ENCODE data around the gene PCIF1. TPM values are rescaled to one million over a fixed set of nuclear protein-coding genes. Genes with fewer than 3 reads are reported as not detected.

PCIF1 gene
- total RNA-seq, 2 experiments from 2014 or later, result 27.8 to 29.5 TPM

DNA sequence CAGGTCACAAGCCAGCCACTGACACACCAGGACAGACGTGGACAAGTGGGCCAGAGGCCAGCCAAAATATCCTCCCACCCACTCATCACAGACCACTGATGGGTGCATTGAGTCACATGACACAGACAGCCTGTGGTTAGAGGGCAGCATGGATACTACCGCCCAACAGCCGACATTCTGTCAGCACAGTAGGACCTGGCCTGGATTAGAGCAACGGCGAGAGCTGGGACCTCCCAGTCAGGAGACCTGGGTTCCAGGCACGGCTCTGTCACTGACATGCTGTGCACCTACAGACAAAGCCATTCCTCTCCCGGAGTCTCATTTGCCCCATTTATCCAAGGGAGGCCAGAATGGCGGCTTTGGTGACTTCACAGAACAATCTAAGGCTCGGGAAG is 29.5 kb downstream of the PCIF1 start:
- POLR2A ChIA-PET, result interaction anchor here (1.6 kb wide), 1 partner anchor 10 kb away, joined by 6 read pairs; no protein-coding TSS in a partner anchor
- Mint-ChIP-seq H3K4me1 (ENCODE audit: low read depth) (no peaks in the 10 kb centered on the region), H3K27me3 (no peaks in the 10 kb centered on the region), H3K27ac (no peak overlapping the region), H3K4me3 (no peak overlapping the region), H3K9me3 (no peaks in the 10 kb centered on the region), H3K36me3 (ENCODE audit: low read depth) (peaks cover 53% of the 10 kb centered on the region)
- ATAC-seq (no peak), DNase-seq (no peak)
- intact Hi-C loops (cut with micrococcal nuclease), result no loop called here
- TF ChIP-seq, protein P1, sequence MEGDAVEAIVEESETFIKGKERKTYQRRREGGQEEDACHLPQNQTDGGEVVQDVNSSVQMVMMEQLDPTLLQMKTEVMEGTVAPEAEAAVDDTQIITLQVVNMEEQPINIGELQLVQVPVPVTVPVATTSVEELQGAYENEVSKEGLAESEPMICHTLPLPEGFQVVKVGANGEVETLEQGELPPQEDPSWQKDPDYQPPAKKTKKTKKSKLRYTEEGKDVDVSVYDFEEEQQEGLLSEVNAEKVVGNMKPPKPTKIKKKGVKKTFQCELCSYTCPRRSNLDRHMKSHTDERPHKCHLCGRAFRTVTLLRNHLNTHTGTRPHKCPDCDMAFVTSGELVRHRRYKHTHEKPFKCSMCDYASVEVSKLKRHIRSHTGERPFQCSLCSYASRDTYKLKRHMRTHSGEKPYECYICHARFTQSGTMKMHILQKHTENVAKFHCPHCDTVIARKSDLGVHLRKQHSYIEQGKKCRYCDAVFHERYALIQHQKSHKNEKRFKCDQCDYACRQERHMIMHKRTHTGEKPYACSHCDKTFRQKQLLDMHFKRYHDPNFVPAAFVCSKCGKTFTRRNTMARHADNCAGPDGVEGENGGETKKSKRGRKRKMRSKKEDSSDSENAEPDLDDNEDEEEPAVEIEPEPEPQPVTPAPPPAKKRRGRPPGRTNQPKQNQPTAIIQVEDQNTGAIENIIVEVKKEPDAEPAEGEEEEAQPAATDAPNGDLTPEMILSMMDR (IDR thresholded peaks at IDR 0.05), result no peak
- CTCF ChIA-PET, result interaction anchor here (3.5 kb wide), 1 partner anchor 165 kb away, joined by 25 read pairs; no protein-coding TSS in a partner anchor

DNA sequence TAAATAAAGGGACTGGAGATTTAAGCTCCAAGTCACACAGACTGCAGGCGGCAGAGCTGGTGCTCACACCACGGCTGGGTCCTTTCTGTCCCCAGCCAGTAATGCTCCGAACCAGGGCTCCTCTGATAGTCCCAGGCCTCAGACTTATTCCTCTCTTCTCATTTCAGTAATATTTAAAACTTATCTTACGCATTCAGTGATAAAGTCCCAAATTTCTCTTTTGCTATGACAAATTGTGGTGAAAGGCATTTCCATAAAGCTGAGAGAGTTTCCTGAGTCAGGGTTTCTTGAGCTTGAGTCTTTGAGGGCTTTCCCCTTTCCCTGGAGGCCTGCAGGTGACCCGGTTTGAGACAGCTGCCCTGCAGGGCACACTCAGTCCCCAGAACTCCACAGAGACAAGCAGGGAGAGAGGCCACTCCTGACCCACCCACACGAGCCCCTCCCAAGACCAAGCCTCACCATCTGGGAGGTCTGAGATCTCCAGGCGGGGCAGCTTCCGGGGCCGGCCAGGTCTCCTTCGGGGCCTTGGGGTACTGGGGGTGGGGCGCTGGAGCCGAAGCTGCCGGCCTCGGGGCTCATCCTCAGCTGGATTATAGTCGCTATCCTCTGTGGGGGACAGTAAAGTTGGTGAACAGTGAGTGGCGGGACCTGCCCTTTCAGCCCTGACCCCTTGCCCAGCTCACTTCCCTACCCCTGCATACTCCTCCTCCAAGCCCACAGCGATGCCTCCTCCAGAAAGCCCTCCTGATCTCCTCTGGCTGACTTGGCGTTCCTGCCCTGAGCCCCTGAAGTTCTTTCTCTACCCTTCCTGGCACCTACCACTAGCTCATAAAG is 30.9 kb downstream of the PCIF1 start:
- CTCF ChIA-PET, result interaction anchor here (1.0 to 1.8 kb wide), 5 partner anchors 21 to 141 kb away, joined by 3 to 9 read pairs (median 3); no protein-coding TSS in a partner anchor
- DNase-seq, result no peak
- peaks cover 50% of the 10 kb centered on the region for H3K36me3 Mint-ChIP-seq (ENCODE audit: low read depth)
- peaks cover 13% of the 10 kb centered on the region for H3K4me1 Mint-ChIP-seq (ENCODE audit: low read depth)
- TF ChIP-seq, protein P1 (IDR thresholded peaks at IDR 0.05), result no peak
- no peak for ATAC-seq
- no peak overlapping the region for H3K27ac Mint-ChIP-seq
- POLR2A ChIA-PET, result interaction anchor here (1.0 to 1.6 kb wide), 6 partner anchors 11 to 29 kb away, joined by 3 to 6 read pairs (median 5); no protein-coding TSS in a partner anchor
- no peaks in the 10 kb centered on the region for H3K9me3 Mint-ChIP-seq
- intact Hi-C loops (cut with micrococcal nuclease), result no loop called here
- H3K4me3 Mint-ChIP-seq, result no peak overlapping the region
- H3K27me3 Mint-ChIP-seq, result no peaks in the 10 kb centered on the region

DNA sequence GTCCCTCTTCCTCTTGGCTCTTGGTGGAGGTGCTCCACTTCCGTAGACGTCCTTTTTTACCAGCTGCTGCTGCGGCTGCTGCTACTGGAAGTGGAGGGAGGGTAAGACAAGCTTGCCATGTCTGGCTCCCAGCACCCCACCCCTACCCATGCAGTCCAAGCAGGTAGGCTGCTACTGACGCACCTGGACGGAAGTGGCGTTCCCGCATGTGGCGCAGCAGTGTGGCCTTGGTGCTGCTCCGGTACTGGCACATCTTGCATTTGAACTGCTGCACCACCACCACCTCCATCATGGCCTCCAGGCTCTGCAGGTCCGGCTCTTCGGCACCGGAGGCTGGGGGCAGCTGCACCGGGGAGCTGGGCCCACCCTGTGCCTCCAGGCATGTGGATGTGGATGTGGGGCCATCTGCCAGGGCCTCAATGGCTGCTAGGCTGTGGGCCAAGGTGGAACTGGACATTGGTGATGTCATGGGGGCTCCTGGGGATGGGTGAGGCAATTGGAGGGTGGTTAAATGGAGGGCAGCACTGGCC is 33.1 kb downstream of the PCIF1 start:
- DNase-seq (no peak), ATAC-seq (no peak)
- no peaks in the 10 kb centered on the region for H3K9me3 Mint-ChIP-seq
- TF ChIP-seq, protein P1 (IDR thresholded peaks at IDR 0.05), result no peak
- POLR2A ChIA-PET, result interaction anchor here (1.1 to 2.5 kb wide), 2 partner anchors 15 to 18 kb away, joined by 3 to 9 read pairs; no protein-coding TSS in a partner anchor
- intact Hi-C loops (cut with micrococcal nuclease), result no loop called here
- CTCF ChIA-PET, result interaction anchor here (4.0 to 5.2 kb wide), 3 partner anchors 19 to 169 kb away, joined by 31 to 74 read pairs (median 40); partner anchors contain the start of gene PCIF1
- no peak overlapping the region for H3K4me3 Mint-ChIP-seq
- no peaks in the 10 kb centered on the region for H3K27me3 Mint-ChIP-seq
- H3K36me3 Mint-ChIP-seq (ENCODE audit: low read depth), result peaks cover 44% of the 10 kb centered on the region
- H3K4me1 Mint-ChIP-seq (ENCODE audit: low read depth), result peaks cover 16% of the 10 kb centered on the region
- no peak overlapping the region for H3K27ac Mint-ChIP-seq

DNA sequence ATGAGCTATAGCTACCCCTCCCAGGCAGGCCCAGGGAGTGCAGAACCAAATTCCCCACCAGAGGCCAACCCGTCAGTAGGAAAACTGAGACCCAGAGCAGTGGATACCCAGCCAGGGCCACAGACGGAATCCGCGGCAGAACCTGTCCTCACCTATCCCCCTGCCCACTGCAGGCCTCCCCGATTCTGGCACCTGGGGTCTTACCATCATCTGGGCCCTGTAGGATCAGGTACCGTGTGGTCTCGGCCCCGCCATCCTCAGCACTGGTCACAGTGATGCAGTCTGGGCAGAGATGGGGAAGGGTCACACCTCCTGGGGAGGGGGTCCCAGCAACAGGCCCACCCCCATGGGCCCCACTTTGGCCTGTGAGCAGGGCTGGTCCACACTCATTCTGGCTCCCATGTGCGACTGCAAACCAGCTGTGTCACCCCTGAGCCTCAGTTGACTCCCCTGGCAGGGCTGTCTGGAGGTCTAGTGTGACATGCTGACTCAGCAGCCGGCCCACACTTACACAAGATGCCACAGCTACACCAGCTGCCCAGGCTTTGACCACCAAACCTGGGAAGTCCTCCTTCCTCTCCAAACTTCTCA is 33.7 kb downstream of the PCIF1 start:
- DNase-seq, result no peak
- ChIA-PET POLR2A (interaction anchor here (0.9 to 4.9 kb wide), 4 partner anchors 9 to 152 kb away, joined by 3 to 55 read pairs (median 6); no protein-coding TSS in a partner anchor), CTCF (interaction anchor here (0.7 to 5.6 kb wide), 8 partner anchors 9 to 169 kb away, joined by 3 to 74 read pairs (median 36); partner anchors contain the start of gene PCIF1)
- Mint-ChIP-seq H3K36me3 (ENCODE audit: low read depth) (peaks cover 42% of the 10 kb centered on the region), H3K9me3 (no peaks in the 10 kb centered on the region), H3K27me3 (no peaks in the 10 kb centered on the region), H3K4me1 (ENCODE audit: low read depth) (peaks cover 16% of the 10 kb centered on the region), H3K27ac (no peak overlapping the region), H3K4me3 (no peak overlapping the region)
- no peak for ATAC-seq
- intact Hi-C loops (cut with micrococcal nuclease), result no loop called here
- TF ChIP-seq, protein P1 (IDR thresholded peaks at IDR 0.05), result no peak

Measured in activated CD8-positive, alpha-beta T cell treated with anti-CD3 and anti-CD28 coated beads for 36 hours (primary cell).